B cell (primary cell): Measurements from ENCODE around the gene TSHZ1.

Source experiments
- EZH2 ChIP-seq: IDR thresholded peaks from 2 replicates; pipeline ENCODE4 v1.6.1; 2012; ENCODE audit warnings: borderline replicate concordance, low read depth, mild to moderate bottlenecking, moderate library complexity, low read length; ENCODE audit not compliant: insufficient read depth, poor library complexity, severe bottlenecking
- TF ChIP-seq, protein P1 (sequence below): fragments of 200-600 bp; IDR thresholded peaks from one replicate; pipeline ENCODE4 v1.8.0; 2022; ENCODE audit warnings: antibody characterized with exemption, mild to moderate bottlenecking

DNA sequence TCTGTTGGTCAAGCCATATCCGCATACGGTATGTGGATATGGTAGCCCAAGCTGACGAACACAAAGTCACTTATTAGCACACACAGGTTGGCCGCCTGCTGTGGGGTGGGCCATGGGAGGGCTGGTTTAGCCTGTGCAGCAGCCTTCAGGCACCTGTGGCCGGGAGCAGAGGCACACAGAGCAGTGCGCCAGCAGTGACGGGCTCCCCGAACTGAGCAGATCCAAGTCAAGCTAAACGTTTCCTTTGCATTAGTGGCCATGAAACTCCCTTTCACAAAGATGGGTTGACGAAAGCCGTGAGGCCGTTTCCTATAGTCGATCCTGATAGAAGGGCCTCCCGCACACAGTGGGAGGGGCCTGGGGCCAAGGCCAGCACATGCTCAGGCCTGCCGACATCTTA lies 72.1 kb downstream of the TSHZ1 start:
- TF ChIP-seq, protein P1, sequence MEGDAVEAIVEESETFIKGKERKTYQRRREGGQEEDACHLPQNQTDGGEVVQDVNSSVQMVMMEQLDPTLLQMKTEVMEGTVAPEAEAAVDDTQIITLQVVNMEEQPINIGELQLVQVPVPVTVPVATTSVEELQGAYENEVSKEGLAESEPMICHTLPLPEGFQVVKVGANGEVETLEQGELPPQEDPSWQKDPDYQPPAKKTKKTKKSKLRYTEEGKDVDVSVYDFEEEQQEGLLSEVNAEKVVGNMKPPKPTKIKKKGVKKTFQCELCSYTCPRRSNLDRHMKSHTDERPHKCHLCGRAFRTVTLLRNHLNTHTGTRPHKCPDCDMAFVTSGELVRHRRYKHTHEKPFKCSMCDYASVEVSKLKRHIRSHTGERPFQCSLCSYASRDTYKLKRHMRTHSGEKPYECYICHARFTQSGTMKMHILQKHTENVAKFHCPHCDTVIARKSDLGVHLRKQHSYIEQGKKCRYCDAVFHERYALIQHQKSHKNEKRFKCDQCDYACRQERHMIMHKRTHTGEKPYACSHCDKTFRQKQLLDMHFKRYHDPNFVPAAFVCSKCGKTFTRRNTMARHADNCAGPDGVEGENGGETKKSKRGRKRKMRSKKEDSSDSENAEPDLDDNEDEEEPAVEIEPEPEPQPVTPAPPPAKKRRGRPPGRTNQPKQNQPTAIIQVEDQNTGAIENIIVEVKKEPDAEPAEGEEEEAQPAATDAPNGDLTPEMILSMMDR, result no peak
- TF ChIP-seq EZH2, result no peak
